ENCODE data around the gene CLMP. TPM values are rescaled to one million over a fixed set of nuclear protein-coding genes. Genes with fewer than 3 reads are reported as not detected.

The CLMP gene
- total and polyA plus RNA-seq, 4 donors = 0.12 to 1.3 (median 0.35) TPM

GRCh38 chr11:123145220-123145619 lies 49.8 kb downstream of the CLMP start (continued):
- TF ChIP-seq RAD21 (IDR thresholded peaks at IDR 0.05) (no peak), TAF1 (conservative IDR thresholded peaks at IDR 0.05) (no peak), ATF3 (IDR thresholded peaks at IDR 0.05) (no peak), YY1 (IDR thresholded peaks at IDR 0.05) (no peak), NR2F2 (IDR thresholded peaks at IDR 0.05) (no peak)

GRCh38 chr11:123144707-123145106 lies 50.3 kb downstream of the CLMP start:
- TF ChIP-seq FOXA2 (IDR thresholded peaks at IDR 0.05) (no peak), REST (IDR thresholded peaks at IDR 0.05) (no peak), JUND (IDR thresholded peaks at IDR 0.05) (no peak), GABPA (IDR thresholded peaks at IDR 0.05 in 1 of 2, conservative IDR thresholded peaks at IDR 0.05 in 1 of 2) (no peak), TAF1 (conservative IDR thresholded peaks at IDR 0.05) (no peak), RXRA (IDR thresholded peaks at IDR 0.05) (no peak), HNF4G (IDR thresholded peaks at IDR 0.05) (no peak), RAD21 (IDR thresholded peaks at IDR 0.05) (no peak), ATF3 (IDR thresholded peaks at IDR 0.05) (no peak), CTCF (IDR thresholded peaks at IDR 0.05; ENCODE audit: low read depth, low read length, missing input control) (no peak)
- no peak overlapping the region for H3K27ac ChIP-seq (ENCODE audit: low read depth in 1 of 2, low read length in 2 of 2)
- 72% methylated on average over 3 of the region's 3 CpGs for WGBS

GRCh38 chr11:123143921-123144320 lies 51.1 kb downstream of the CLMP start:
- H3K4me1 ChIP-seq (ENCODE audit: control insufficient read depth in 4 of 4, insufficient read depth in 4 of 4, low read length in 3 of 4) = no peaks in the 10 kb centered on the region
- no peak for DNase-seq (ENCODE audit: low spot score)
- H3K9ac ChIP-seq (ENCODE audit: low read depth in 1 of 2, low read length in 2 of 2) = no peak overlapping the region
- H3K27me3 ChIP-seq (ENCODE audit: control insufficient read depth in 4 of 4, insufficient read depth in 4 of 4, low read length in 3 of 4) = no peaks in the 10 kb centered on the region
- H3K36me3 ChIP-seq (ENCODE audit: control insufficient read depth in 4 of 4, insufficient read depth in 3 of 4, low read depth in 1 of 4, low read length in 3 of 4) = no peaks in the 10 kb centered on the region
- WGBS = 92% methylated on average over 2 of the region's 2 CpGs
- H3K27ac ChIP-seq (ENCODE audit: low read depth in 1 of 2, low read length in 2 of 2) = no peak overlapping the region
- no peak overlapping the region for H3K4me3 ChIP-seq (ENCODE audit: low read depth in 1 of 3, low read length in 3 of 3)
- peaks cover 0 to 2% (median 0%) of the 10 kb centered on the region in 4 donors for H3K9me3 ChIP-seq (ENCODE audit: control insufficient read depth in 4 of 4, low read length in 3 of 4)
- no peak for TF ChIP-seq CTCF (IDR thresholded peaks at IDR 0.05; ENCODE audit: low read depth, low read length, missing input control)
- no peak for TF ChIP-seq JUND (IDR thresholded peaks at IDR 0.05)
- TF ChIP-seq ZBTB33 (IDR thresholded peaks at IDR 0.05) = no peak
- no peak for TF ChIP-seq REST (IDR thresholded peaks at IDR 0.05)
- no peak for TF ChIP-seq SP1 (IDR thresholded peaks at IDR 0.05)
- TF ChIP-seq MAX (IDR thresholded peaks at IDR 0.05) = no peak
- TF ChIP-seq EGR1 (IDR thresholded peaks at IDR 0.05; ENCODE audit: low read depth in 2 of 2) = no peak
- TF ChIP-seq RAD21 (IDR thresholded peaks at IDR 0.05) = no peak

More at GRCh38 chr11:123144707-123145106, 50.3 kb downstream of the CLMP start:
- Histone ChIP-seq H3K9ac (ENCODE audit: low read depth in 1 of 2, low read length in 2 of 2) (no peak overlapping the region), H3K9me3 (ENCODE audit: control insufficient read depth in 4 of 4, low read length in 3 of 4) (peaks cover 0 to 2% (median 0%) of the 10 kb centered on the region in 4 donors), H3K4me1 (ENCODE audit: control insufficient read depth in 4 of 4, insufficient read depth in 4 of 4, low read length in 3 of 4) (no peaks in the 10 kb centered on the region), H3K36me3 (ENCODE audit: control insufficient read depth in 4 of 4, insufficient read depth in 3 of 4, low read depth in 1 of 4, low read length in 3 of 4) (no peaks in the 10 kb centered on the region), H3K4me3 (ENCODE audit: low read depth in 1 of 3, low read length in 3 of 3) (no peak overlapping the region), H3K27me3 (ENCODE audit: control insufficient read depth in 4 of 4, insufficient read depth in 4 of 4, low read length in 3 of 4) (no peaks in the 10 kb centered on the region)
- no peak for DNase-seq (ENCODE audit: low spot score)
